HFF-Myc (cell line): ENCODE measurements around the gene CHST1.

Source experiments
- DNase-seq: peaks from one replicate; pipeline ENCODE4 v3.0.0-alpha.2; 2011; ENCODE audit warnings: low read depth; ENCODE audit errors: extremely low read depth
- H3K4me3 ChIP-seq: replicated peaks from 2 replicates; pipeline ENCODE4 v1.5.1; 2011; ENCODE audit warnings: low read depth, mild to moderate bottlenecking, control low read depth, low read length
- TF ChIP-seq, protein P1 (sequence below): IDR thresholded peaks from 2 replicates; pipeline ENCODE4 v1.5.1; 2012; ENCODE audit warnings: mild to moderate bottlenecking, low read depth, low read length, control low read depth; ENCODE audit errors: missing control alignments

The CHST1 gene

DNA sequence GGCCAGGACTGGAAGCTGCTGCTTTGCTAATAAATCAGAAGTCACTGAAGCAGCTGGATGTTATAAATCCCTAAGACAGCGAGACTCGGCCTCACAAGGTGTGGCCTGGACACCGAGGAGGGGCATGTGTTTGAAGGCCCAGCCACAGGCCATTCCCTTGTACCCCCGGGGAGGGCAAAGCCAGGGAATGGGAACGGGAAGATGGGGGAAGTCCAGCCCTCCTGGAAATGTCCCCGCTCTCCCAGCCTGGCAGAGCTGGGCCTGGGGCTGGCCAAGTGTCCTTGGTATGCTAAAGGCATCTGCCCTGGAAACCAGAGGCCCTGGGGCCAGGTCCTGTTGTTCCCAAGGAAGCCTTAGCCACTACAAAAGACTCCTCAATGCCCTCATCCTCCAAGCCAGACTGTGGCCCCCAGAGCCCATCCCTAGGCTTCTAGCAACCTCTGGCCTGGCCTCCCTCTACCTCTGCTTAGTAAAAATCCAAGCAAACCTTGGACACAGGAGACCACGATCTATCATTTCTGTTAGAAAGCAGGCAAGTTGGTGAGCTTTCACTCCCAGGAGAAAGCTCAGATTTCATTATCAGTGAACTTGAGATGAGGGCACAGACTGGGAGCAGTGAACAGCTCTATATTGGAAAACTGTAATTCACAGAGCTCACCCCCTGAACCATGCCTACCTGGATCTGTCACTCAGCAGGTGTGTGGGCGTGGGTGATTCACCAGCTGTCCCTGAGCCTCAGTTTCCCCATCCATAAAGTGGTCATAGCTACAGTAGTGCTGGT is 11.0 kb downstream of the CHST1 start:
- no peak for DNase-seq
- TF ChIP-seq, protein P1, sequence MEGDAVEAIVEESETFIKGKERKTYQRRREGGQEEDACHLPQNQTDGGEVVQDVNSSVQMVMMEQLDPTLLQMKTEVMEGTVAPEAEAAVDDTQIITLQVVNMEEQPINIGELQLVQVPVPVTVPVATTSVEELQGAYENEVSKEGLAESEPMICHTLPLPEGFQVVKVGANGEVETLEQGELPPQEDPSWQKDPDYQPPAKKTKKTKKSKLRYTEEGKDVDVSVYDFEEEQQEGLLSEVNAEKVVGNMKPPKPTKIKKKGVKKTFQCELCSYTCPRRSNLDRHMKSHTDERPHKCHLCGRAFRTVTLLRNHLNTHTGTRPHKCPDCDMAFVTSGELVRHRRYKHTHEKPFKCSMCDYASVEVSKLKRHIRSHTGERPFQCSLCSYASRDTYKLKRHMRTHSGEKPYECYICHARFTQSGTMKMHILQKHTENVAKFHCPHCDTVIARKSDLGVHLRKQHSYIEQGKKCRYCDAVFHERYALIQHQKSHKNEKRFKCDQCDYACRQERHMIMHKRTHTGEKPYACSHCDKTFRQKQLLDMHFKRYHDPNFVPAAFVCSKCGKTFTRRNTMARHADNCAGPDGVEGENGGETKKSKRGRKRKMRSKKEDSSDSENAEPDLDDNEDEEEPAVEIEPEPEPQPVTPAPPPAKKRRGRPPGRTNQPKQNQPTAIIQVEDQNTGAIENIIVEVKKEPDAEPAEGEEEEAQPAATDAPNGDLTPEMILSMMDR, result no peak
- no peak overlapping the region for H3K4me3 ChIP-seq

DNA sequence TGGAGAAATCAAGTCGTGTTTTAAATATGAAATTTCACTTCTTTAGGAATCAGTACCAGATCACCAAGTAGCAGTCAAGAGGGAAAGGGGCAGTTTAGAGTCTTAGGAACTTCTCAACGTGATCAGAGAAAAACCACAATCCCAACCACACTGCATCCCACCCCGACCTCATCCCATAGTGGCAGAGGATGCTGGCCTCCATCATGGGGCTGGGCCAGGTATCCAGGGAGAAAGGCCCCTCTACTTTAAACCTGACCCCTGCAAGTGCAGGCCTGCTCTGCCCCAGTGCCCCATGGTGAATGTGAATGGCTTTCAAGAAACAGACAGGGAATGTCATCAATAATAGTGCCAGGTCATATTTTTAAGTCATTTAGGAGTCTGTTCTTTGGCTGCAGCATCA is 12.1 kb downstream of the CHST1 start:
- no peak overlapping the region for H3K4me3 ChIP-seq
- TF ChIP-seq, protein P1, result no peak
- DNase-seq, result no peak

DNA sequence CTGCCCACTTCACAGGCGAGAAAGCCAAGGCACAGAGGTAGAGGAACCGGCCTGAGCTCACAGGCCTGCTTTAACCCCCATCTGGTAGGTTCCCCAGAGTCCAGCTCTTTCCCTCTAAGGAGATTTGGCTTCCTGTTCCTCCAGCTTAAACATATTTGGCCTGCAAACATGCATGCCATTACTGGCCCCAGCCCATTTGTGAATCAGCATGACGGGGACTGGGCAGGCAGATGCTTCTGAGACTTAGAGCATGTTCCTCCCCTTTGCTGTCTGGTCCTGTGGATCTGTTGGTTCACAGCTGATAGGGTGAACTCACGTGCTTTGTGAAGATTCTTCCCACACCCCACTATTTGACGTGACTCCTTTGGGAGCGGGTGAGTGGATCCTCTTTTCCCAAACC is 12.6 kb downstream of the CHST1 start:
- TF ChIP-seq, protein P1, result no peak
- no peak for DNase-seq
- H3K4me3 ChIP-seq, result no peak overlapping the region

DNA sequence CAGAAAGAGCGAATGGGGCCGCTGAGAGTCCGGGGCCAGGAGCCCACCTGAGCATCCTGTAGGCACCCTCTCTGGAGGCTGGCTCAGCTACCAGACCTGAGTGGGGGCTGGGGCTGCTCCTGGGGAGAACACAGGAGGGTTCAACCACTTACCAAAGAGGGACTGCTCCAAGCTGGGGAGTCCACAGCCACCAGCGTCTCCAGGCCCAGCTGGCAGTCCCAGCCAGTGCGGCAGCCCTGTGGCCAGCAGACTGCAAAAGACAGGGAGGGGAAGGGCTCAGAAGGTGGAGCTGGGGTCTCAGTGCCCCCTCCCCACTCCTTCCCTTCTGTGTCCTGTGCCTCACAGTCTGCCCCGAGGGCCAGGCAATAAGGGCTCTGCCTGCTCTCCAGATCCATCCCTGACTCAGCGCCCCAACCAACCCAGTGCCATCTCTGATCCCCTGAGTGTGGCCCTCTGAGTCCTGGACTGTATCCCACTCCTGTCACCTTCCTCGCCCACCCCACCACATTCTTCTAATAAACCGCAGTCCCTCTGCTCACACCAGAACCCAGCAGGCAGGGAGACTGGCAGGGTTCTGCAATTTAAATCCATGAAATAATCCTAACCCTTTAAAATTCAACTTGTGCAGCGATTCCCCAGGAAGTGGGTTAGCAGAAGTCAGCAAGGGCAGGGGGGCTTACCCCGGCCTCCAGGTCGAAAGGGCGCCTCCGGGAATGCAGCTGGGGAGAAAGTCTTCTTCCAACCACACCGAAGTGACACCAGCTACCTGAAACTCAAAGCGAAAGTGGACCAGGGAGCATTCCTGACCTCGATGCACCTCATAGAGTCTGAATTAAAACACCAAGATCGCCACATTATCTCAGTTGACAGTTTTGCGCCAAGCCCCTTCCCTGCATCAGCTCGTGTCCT is 13.3 kb downstream of the CHST1 start:
- TF ChIP-seq, protein P1, result no peak
- H3K4me3 ChIP-seq, result no peak overlapping the region
- no peak for DNase-seq

DNA sequence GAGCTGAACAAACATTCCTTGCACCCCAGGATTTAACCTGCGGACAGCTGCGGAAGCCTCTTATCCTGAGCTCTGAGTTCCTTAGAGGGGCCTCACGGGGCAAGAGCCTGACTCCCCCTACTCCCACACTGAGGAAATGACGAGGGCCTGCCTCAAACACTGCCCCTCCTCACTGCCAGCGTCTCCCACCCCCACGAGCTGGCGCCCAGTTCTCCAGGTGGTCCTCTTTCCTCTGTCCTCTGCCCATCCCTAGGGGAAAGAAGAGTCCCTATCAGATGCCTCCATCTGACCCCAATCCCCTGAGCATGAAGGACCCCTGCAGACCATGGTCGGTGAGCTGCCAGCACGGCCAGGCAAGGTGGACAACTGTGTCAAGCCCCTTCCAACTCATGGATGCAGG is 14.3 kb downstream of the CHST1 start:
- no peak for DNase-seq
- TF ChIP-seq, protein P1, result no peak
- no peak overlapping the region for H3K4me3 ChIP-seq

DNA sequence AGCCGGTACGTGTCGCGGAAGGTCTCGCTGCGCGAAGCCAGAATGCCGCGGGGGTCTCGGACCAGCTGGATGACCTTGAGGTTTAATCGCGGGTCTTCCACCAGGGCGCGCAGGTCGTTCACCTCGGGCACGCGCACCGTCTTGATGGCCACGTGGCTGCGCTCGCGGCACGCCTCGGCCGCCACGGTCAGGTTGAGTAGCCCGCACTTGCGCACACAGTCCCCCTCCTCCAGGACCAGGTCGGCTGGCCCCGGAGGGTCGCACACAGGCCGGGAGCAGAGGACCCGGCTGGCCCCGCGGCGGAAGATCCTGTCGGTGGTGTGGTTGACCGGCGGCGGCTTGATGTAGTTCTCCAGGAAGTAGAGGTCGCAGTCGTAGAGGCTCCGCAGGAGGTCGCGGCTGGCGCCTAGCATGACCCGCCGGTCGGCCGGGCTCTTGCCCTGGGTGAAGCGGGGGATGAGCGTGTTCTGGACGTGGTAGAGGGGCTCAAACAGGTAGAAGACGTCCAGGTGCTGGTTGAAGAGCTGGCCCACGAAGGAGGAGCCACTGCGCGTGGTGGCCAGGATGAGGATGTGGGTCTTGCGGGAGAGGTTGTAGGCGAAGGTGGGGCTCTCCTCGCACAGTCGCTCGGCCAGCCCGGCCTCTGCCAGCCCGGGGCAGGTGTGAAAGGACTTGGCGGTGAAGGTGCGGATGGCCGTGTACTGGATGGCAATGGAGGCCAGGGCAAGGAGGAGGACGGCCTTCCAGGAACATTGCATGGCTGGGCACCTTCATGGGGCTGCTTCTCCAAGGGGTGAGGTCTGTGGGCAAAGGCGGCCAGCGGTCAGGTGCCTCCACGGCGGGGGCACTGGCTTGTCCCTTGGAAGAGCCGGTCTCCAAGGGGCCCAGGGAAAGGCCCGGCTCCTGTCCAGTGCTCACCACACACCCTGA is 15.0 kb downstream of the CHST1 start:
- TF ChIP-seq, protein P1, result no peak
- H3K4me3 ChIP-seq, result no peak overlapping the region
- DNase-seq, result no peak
